ENCODE measurements around the gene LRP11. TPM values are rescaled to one million over a fixed set of nuclear protein-coding genes. Genes with fewer than 3 reads are reported as not detected.
A peak's percentile ranks its signal among the peaks of the same experiment; 100 is the strongest.

LRP11 gene
- total and polyA plus RNA-seq, 2 donors from 2014 or later = 22.1 to 34.0 TPM

- Histone ChIP-seq H3K4me3 (ENCODE audit: low read length in 3 of 3) (no peak overlapping the region), H3K27ac (ENCODE audit: low read depth in 2 of 2, low read length in 2 of 2) (no peak overlapping the region), H3K36me3 (ENCODE audit: control insufficient read depth in 2 of 3, insufficient read depth in 3 of 3, low read length in 3 of 3) (peaks cover 0 to 8% (median 5%) of the 10 kb centered on the region in 3 donors), H3K9me3 (ENCODE audit: control insufficient read depth in 2 of 3, insufficient read depth in 1 of 3, low read length in 3 of 3) (no peaks in the 10 kb centered on the region), H3K4me1 (ENCODE audit: control insufficient read depth in 2 of 3, insufficient read depth in 2 of 3, low read depth in 1 of 3, low read length in 3 of 3) (no peaks in the 10 kb centered on the region), H3K9ac (ENCODE audit: low read length in 3 of 3) (no peak overlapping the region), H3K27me3 (ENCODE audit: control insufficient read depth, insufficient read depth, low read length) (no peaks in the 10 kb centered on the region)
- no peak for DNase-seq
- intact Hi-C loops (cut with DNase I) = no loop called here
- TF ChIP-seq CTCF (IDR thresholded peaks at IDR 0.05; ENCODE audit: borderline replicate concordance, extremely low read depth, insufficient read depth) = no peak
- FAIRE-seq = no peak
Measured at GRCh38 chr6:149806127-149806526, 58.0 kb downstream of the LRP11 start.

- Histone ChIP-seq H3K9ac (ENCODE audit: low read length in 3 of 3) (no peak overlapping the region), H3K27me3 (ENCODE audit: control insufficient read depth, insufficient read depth, low read length) (no peaks in the 10 kb centered on the region), H3K36me3 (ENCODE audit: control insufficient read depth in 2 of 3, insufficient read depth in 3 of 3, low read length in 3 of 3) (no peaks in the 10 kb centered on the region), H3K27ac (ENCODE audit: low read depth in 2 of 2, low read length in 2 of 2) (no peak overlapping the region), H3K9me3 (ENCODE audit: control insufficient read depth in 2 of 3, insufficient read depth in 1 of 3, low read length in 3 of 3) (no peaks in the 10 kb centered on the region), H3K4me1 (ENCODE audit: control insufficient read depth in 2 of 3, insufficient read depth in 2 of 3, low read depth in 1 of 3, low read length in 3 of 3) (no peaks in the 10 kb centered on the region), H3K4me3 (ENCODE audit: low read length in 3 of 3) (no peak overlapping the region)
- TF ChIP-seq CTCF (IDR thresholded peaks at IDR 0.05; ENCODE audit: borderline replicate concordance, extremely low read depth, insufficient read depth) = no peak
- intact Hi-C loops (cut with DNase I) = no loop called here
- FAIRE-seq (no peak), DNase-seq (peak in 1 of 5 donors; percentile 1)
Measured at GRCh38 chr6:149783551-149783950, 80.6 kb downstream of the LRP11 start.

- FAIRE-seq (no peak), DNase-seq (no peak)
Measured at GRCh38 chr6:149782337-149782736, 81.8 kb downstream of the LRP11 start.

More at GRCh38 chr6:149782337-149782736, 81.8 kb downstream of the LRP11 start:
- Histone ChIP-seq H3K27me3 (ENCODE audit: control insufficient read depth, insufficient read depth, low read length) (no peaks in the 10 kb centered on the region), H3K36me3 (ENCODE audit: control insufficient read depth in 2 of 3, insufficient read depth in 3 of 3, low read length in 3 of 3) (no peaks in the 10 kb centered on the region), H3K4me1 (ENCODE audit: control insufficient read depth in 2 of 3, insufficient read depth in 2 of 3, low read depth in 1 of 3, low read length in 3 of 3) (no peaks in the 10 kb centered on the region), H3K4me3 (ENCODE audit: low read length in 3 of 3) (no peak overlapping the region), H3K9me3 (ENCODE audit: control insufficient read depth in 2 of 3, insufficient read depth in 1 of 3, low read length in 3 of 3) (no peaks in the 10 kb centered on the region), H3K9ac (ENCODE audit: low read length in 3 of 3) (no peak overlapping the region), H3K27ac (ENCODE audit: low read depth in 2 of 2, low read length in 2 of 2) (no peak overlapping the region)
- no peak for TF ChIP-seq CTCF (IDR thresholded peaks at IDR 0.05; ENCODE audit: borderline replicate concordance, extremely low read depth, insufficient read depth)
- intact Hi-C loops (cut with DNase I) = no loop called here

Data from kidney (tissue), 14 donors.